NCI-H2029 (cell line): ENCODE measurements around the gene NSUN7.

Experiments
- DNase-seq: peaks from one replicate; lab custom pipeline; 2025; lab: John Stamatoyannopoulos, UW

The NSUN7 gene

DNA sequence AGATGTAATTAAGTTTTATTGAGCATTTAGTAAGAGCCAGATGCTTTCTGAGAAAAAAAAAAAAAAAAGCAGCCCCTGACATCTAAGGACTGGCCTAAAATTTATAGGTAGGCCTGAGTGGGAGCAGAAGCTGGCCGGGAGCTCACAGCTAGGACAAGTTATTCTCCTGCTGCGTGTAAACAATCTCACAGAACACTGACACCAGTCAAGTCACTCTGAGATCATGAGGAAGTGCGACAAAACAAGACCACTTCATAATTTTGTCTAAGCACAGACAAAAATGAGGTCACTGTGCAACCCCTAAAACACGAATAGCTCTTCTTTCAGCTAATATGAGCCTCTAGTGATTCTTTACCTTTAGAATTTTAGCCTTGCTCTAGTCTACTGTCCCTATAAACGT lies 15.3 kb upstream of the NSUN7 start:
- DNase-seq = no peak

DNA sequence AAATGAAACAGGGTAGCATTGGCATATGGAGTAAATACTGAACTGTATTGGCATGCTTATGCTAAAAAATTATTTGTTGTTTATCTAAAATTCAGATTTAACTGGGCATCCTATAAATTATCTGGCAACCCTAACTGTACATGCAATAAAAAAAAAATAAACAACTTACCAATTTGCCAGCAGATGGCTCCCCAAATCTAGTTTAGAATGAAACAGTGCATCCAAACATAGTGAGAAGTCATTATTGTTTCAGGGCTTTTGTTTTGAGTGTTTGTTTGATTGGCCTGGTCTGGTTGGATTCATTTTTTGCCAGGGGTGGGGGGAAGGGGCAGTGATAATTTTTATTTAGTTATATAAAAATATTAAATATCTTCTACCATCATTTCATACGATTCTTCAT lies 12.8 kb upstream of the NSUN7 start:
- peak; percentile 46 for DNase-seq

DNA sequence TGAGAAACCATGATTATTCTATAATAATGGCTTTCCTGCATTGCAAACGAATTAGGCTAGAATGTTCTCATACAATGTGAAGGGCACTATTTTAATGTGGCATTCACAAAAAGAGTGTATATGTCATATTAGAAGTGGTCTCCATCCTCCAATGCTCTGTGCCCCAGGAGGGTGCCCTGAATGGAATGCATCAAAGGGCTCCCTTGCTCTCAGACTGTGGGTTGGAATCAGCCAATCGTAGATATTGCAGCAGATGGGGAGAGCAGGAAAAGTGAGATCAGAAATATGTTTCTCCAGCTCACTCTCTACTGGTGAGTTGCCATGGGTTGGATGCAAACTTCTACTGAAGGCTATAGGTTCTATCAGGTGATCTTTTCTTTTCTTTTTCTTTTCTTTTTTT lies 11.9 kb upstream of the NSUN7 start:
- DNase-seq = no peak

DNA sequence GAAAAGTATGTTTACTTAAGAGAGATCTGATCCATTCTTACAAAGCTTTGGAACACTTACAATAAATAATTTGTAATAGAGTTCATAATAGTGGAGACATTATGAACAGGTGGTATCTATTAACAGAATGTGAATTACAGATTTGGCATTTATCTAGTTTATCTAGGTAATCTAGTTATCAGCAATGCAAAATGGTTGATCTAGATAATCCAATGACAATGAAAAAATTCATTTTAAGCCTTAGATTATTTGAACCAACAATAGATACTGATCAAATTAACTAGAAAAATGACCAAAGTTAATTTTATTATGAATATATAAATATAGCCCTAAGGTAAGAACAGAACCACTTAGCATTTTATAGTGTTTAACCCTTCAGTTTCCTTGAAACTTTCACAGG lies 10.4 kb upstream of the NSUN7 start:
- no peak for DNase-seq

DNA sequence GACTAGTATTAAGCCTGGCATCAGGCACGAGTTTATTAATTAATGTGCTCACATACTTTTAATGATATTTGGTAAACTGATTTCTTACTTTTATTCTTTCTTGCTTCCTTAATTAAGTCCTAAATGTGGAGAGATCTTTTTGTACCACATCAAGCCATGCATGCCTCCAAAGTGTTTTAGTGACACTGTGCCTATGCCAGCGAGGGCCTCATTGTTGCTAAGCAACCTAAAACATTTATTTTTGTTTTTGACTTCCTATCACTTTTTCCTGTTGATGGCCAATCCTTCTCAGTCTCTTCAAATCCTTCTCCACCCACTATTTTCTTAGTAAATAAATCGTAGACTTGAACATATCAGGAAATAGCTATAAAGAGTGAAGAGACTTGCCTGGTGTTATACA lies 5.5 kb upstream of the NSUN7 start:
- DNase-seq = no peak

DNA sequence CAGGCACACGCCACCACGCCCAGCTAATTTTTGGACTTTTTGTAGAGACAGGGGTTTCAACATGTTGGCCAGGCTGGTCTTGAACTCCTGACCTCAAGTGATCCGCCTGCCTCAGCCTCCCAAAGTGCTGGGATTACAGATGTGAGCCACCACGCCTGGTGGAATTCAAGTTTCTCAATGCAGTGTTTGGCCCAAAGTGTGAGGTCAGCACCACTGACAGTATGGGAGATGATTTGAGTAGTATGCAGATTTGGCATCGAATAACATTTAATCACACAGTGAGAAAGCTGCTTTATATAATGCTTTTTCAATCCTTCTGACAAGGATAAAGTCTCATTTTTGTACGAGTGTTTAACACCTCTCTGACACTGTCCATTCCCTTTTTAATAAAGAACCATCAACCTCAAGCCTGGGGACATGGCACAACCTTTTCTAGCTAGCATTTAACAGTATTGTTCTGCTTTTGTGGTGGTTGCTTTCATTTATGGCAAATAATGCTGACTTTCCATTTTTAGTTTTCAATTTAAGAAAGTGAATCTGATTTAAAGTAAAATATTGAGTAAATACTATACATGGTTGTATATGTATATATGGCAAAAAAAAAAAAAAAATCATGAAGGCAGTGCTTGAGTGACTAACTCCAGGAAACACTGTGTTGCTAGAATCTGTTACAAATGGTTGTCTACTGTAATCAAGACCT lies 4.3 kb upstream of the NSUN7 start:
- no peak for DNase-seq

DNA sequence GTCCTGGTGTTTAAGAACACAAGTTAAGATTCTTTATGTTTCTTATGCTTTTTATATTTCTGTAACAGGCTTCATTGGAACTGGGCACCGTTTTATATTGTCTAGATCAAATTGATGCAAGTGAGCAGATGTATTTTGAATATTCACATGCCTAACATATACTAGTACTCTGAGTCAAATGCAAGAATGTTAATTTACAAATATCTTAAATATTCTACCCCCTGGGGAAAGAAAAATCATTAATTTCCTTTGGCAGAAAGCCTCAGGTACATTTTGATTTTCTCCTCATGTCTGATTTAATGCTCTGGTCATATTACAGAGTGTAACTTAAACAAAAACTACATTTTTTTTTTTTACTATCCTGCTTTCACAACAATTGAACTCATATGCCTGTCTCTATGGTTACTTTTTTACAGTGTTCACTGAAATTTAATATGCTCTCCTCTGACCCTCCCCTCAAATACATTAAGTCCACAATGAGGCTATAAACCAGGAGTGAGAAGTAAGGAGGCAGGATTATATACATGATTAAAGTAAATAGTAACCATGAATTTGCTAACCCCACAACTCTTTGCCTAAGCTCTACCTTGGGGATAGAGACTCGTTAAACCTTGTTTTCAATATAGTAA lies 2.4 kb upstream of the NSUN7 start:
- no peak for DNase-seq

DNA sequence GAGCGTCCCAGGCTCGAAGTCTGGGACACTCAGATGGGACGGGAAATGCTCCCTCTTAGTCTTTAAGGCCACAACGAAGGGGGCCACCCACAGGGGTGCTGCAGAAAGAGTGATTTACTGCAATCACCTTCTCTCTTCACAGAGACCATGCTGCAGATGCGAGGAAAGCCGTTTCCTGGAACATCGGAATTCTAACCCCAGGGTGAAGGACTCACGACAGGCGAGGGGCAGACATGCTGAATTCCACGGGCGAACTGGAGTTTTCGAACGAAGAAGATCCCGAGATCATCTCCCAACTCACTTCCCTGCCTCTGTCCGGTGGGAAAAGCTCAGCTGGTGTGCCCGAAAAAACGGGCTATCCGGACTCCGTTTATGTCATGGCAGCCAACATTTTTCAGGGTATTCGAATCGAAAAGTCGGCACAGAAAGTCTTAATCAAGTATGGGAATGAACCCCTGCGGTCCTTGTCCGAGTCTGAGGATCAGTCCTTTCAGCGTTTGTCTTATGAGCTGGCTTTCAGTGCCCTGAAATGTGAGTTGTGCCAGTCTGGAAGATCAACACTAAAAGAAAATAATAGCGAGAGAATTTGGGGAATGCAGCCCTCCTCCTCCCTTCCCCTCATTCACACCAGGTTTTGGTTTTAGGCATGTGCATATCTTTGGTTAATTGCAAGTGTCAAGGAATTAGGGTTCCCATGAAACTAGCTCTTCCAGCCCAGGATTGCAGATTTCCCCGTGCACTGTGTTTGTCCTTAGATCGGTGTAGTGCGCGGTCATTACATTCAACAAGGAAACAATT lies 905 bp downstream of the NSUN7 start:
- no peak for DNase-seq

DNA sequence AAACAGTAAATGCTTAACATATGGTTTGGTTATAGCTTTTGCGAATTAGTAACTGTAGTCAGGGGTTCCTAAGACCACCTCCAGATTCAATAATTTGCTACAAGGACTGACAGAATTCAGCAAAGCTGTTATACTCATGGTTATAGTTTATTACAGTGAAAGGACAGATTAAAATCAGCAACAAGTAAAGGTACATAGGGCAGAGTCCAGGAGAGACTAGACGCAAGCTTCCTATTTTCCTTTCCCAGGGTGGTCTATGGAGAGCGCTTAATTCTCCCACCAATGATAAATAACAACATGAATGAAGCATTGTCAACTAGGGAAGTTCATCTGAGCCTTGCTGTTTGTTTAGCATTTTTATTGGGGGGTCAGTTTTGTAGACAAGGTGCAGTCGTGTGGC lies 5.9 kb downstream of the NSUN7 start:
- DNase-seq = no peak

DNA sequence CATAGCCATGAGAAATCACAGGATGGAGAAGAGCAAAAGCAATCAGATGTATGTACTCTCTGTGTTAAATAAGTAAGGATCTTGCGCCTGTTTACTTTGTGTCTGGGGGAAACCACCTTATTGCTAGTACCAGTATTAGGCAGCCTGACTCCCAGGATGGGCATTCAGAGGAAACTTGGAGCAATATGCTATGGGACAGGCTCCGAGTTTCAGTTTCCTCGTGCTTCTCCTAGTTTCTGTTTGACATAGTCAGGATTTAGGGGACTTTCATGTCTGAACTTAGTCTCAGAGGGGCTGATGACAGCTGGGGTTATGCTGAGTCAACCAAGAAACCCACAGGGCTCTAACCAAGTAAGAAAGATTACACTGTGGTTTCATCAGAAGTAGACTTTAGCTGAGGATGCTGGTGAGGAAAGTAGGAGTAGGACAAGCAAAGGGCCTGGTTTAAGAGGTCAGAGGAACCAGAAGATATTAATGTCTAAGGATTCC lies 13.5 kb downstream of the NSUN7 start:
- DNase-seq = no peak

DNA sequence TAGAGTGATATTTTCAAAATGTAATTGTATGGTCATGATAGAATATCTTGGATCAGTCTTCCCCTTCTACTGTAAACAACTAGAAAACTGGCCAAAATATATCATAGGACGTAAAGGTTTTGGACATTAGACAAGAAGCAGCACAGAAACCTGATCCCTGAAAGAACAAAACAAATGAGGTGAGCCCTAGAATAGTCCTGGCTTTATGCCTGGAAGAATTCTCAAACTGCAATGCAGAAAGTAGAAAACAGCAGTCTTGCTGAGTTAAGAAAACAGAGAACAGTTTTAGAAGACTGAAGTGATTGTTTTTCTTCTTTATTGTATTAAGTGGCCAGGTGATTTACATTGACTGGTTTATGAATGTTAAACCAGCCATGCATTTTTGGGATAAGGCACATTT lies 19.5 kb downstream of the NSUN7 start:
- no peak for DNase-seq

DNA sequence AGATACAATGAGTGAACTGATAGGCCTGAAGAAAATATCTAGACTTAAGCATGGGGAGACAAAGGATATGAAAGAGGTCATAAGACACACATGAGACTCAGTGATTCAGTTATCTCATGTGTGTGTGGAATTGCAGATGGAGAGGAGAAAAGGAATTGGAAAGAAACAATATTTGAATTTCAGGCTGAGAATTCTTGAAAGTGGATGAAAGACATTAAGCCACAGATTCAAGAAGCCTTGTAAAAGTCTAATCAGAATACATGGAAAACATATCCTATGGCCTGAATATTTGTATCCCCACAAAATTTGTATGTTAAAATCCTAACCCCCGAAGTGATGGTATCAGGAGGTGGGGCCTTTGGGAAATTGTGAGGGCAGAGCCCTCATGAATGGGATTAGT lies 28.3 kb downstream of the NSUN7 start:
- DNase-seq = no peak

DNA sequence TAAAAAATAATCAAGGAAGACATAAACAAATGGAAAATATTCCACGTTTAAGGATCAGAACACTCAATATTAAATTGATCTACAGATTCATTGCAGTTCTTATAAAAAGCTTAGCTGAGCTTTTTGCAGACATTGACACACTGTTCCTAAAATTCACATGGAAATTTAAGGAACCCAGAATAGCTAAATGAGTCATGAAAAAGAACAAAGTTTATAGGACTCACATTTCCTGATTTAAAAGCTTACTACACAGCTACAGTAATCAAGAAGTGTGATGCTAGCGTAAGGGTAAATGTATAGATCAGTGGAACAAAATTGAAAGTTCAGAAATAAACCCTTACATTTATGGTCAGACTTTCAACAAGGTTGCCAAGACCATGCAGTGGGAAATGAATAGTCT lies 33.1 kb downstream of the NSUN7 start:
- no peak for DNase-seq

DNA sequence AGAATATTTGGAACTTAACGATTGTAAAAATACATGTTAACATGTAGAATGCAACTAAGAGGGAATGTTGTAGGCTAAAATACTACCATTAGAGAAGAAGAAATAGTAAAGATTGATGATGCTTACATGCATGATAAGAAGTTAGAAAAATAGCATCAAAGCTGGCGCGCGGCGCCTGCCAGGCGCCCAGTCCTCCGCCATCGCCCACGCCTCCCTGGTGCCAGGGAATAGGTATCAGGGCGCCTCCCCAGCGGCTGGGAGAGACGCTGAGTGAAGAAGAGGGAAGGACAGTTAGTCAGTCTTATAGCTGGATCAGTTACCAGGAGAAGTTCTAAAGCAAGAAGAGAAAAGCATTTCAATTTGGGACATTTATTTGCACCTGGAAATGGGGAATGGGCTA lies 36.0 kb downstream of the NSUN7 start:
- no peak for DNase-seq

DNA sequence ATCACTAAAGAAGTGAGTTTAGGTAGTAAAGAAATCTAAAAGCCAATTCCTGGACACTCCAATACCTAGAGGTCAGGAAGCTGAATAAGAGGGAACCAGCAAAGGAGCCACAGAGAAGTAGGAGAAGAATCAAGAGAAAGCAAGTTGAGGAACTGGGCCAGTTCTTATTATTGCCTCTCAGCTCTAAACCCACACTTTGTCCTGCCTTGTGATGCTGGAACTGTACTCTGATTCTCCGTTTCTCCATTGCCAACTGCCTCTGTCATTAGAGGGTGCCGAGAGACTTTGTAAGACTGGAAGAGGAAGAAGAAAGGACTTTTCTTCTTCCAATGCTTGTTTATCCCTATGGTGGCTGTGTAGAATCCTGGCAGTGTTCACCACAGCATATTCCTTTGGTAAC lies 38.6 kb downstream of the NSUN7 start:
- no peak for DNase-seq

DNA sequence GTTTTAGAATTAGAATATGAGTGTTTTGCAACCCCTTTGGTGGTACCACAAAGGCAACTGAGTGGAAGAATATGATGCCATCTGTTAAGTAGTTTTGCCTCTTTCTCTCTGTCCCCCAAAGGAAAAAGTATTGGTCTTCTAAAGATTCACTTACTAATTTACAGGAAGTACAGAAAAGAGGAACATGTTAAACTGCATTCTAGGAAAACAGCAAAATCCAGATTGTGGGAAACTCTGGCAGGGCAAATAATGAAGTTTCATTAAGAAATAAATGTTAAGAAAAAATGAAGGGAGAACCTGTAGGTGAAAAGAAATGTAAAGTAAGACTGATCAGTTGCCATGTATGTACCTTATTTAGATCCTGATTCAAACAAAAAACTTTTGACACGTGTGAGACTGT lies 39.3 kb downstream of the NSUN7 start:
- no peak for DNase-seq

DNA sequence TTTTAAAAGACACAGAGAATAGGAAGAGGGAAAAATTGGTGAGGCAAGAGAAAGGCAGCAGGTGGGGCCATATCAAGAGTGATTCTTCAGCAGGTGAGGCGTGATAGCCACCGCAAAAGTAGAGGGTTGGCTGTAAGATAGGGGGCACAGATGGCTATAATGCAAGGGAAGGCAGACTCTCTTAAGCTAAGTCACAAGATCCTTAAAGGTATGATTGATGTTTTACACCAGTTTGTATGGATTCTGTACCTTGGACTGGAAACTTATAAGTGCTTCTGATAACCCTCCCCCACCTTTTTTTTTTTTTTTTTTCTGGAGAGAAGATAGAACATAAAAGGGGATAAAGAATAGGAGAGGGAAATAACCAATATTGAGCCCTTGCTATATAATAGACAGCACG lies 40.0 kb downstream of the NSUN7 start:
- no peak for DNase-seq

DNA sequence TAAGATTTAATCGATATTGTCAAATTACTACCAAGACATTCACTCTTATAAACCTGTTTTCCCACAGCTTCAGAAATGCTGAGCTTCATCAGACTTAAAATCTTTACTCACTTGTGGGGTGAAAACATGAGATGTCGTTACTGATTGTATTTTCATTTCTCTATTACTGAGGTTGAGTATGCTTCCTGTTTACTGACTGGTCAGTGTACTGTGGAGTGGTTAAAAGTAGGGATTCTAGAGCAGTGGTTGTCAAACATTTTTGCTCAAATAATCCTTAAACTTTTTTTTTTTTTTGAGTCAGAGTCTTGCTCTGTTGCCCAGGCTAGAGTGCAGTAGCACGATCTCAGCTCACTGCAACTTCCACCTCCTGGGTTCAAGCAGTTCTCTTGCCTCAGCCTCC lies 50.3 kb downstream of the NSUN7 start:
- DNase-seq = no peak

DNA sequence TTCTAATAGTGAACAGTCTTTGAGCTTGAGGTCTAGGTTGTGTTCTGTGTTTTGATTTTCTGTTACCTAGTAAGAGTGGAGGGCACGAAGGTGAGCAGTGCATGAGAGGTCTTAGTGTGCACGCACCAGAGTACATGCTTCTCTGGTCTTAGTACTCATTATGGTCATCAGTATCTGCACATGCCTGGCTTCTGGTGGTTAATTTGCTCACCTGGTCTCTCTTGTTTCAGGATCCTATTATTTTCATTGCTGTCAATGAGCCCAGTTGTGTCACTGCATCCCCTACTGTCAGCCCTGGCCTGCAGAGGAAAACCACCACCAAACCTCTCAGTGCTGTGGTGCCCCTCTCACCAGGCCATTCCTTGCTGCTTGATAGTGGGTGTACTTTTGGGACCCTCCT lies 54.8 kb downstream of the NSUN7 start:
- no peak for DNase-seq

DNA sequence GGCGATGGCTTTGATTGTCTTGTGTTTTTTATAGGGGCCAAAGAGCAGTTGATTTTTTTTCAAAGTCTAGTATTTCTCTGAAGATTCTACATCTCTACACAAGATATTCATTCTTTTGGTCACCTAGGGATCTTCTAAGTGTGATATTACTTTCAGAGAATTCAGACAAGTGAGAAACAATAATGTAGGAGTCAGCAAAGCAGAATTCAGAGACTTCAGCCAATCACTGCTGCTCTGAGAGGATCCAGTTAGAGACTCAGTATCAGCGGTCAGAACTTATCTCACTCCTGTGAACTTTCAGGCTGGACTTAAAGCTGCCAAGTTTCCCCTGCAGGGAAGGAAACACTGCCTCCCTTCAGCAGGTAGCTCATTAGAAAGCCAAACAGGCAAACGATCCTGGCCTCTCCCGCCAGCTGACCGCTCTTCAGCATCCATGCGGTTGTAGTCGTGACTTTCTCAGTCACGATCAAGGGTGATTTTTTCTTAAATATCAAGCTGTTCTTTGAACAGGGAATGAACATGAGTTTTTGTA lies 59.2 kb downstream of the NSUN7 start:
- no peak for DNase-seq

DNA sequence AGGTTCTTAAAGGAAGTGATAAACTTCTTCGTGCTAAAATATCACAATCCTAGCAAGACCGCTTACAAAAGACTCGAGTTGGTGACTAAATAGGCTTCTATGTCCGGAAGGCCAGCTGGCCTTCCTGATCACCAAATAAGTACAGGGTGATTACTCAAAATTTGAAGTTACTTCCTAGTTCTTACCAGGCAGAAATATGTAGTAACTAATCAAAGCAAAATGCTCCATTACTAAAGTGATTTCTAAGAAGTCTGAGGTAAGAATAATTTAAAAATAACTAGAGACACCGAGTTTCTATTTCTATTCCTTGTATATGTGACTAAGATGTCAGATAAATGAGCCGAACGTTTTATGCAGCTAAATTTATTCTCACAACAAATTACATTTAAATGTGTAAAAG lies 62.2 kb downstream of the NSUN7 start:
- DNase-seq = no peak

DNA sequence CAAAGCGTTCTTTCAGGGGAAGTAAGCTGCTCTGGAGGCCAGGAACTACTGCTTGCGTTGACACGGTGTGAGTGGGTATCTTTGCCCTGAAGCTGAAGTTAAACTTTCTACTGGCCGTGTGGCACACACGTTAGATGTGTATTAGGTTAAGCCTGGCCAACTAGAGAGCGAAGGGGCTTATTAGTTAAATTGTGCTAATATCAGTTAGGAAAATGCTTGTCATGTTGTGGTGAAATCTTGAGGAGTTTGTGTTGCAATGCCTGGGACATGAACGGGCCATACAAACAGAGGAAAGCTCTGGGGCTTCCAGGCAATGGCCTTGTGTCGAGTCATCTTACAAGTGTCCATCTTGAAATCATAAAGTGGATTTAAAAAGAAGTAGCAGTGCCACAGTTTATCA lies 62.6 kb downstream of the NSUN7 start:
- DNase-seq = no peak

DNA sequence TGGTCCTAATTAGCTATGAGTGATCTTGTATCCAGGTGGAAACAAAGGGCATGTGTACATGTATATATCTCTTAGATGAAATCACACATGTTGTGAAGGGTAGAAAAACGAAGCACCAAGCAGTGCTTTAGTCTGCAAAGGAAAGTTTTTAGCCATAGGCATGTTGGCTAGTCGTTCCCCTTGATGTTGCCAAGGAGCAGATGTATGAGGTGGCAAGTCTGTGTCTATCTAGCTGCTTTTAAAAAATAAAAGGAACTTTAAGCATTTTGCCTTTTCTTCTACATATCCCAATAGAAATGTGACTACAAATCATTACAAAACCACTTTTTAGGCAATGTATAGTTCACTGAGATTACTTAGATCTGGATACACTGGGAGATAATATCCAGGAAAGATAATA lies 63.1 kb downstream of the NSUN7 start:
- no peak for DNase-seq
